CD14-positive monocyte (primary cell): Measurements from ENCODE around the gene EGLN1. TPM values are rescaled to one million over a fixed set of nuclear protein-coding genes. Genes with fewer than 3 reads are reported as not detected.
"Not testable (repeated sequence)": the region's sequence is repeated elsewhere in the genome, so short reads cannot be mapped to it uniquely, and the experiment has no call there.

Experiments
- DNase-seq, 3 donors: peaks; one replicate each; pipeline ENCODE4 v3.0.0-alpha.2; 2011 to 2022
- H2AFZ ChIP-seq: 2 replicates; pipeline ENCODE4 v1.6.0; 2012; ENCODE audit warnings: mild to moderate bottlenecking, low read depth, low read length, inconsistent platforms; ENCODE audit not compliant: insufficient read depth, poor library complexity, severe bottlenecking
- H3K27ac ChIP-seq, 2 donors: 1 replicate in 1 of 2; 2 replicates in 1 of 2; pipeline ENCODE4 v1.5.1; 2012 to 2013; ENCODE audit warnings: low read length in 2 of 2, control low read depth in 1 of 2, inconsistent platforms in 1 of 2, low read depth in 1 of 2, mild to moderate bottlenecking in 1 of 2
- H3K27me3 ChIP-seq, 2 donors: one replicate each; pipeline versions ENCODE4 v1.6.0 to v1.6.1; 2011 to 2013; ENCODE audit warnings: low read length in 2 of 2; ENCODE audit not compliant: control insufficient read depth in 2 of 2, insufficient read depth in 2 of 2
- H3K36me3 ChIP-seq, 2 donors: replicated peaks in 1 of 2; 1 replicate in 1 of 2; 2 replicates in 1 of 2; pipeline versions ENCODE4 v1.5.1 to v1.6.1; 2012 to 2013; ENCODE audit warnings: low read length in 2 of 2, control low read depth in 1 of 2, inconsistent platforms in 1 of 2, mild to moderate bottlenecking in 1 of 2; ENCODE audit not compliant: insufficient read depth in 2 of 2, control insufficient read depth in 1 of 2
- H3K4me1 ChIP-seq, 2 donors: 1 replicate in 1 of 2; 2 replicates in 1 of 2; pipeline versions ENCODE4 v1.5.1 to v1.6.1; 2012 to 2013; ENCODE audit warnings: low read length in 2 of 2, control low read depth in 1 of 2, inconsistent platforms in 1 of 2, mild to moderate bottlenecking in 1 of 2, moderate library complexity in 1 of 2; ENCODE audit not compliant: insufficient read depth in 2 of 2, control insufficient read depth in 1 of 2
- H3K4me2 ChIP-seq: replicated peaks from 2 replicates; pipeline ENCODE3; 2012; ENCODE audit warnings: low read length, moderate library complexity, mild to moderate bottlenecking; ENCODE audit not compliant: poor library complexity, severe bottlenecking; ENCODE audit errors: extremely low read depth
- H3K4me3 ChIP-seq, 3 experiments: fragments of 200-600 bp in 1 of 3; sonication (generic) in 1 of 3; replicated peaks in 1 of 3; 1 replicate in 2 of 3; 2 replicates in 1 of 3; pipeline ENCODE4 v1.5.1; 2011 to 2013; ENCODE audit warnings: low read length in 3 of 3, mild to moderate bottlenecking in 3 of 3, control low read depth in 2 of 3, low read depth in 2 of 3, inconsistent platforms in 1 of 3, moderate library complexity in 1 of 3
- H3K79me2 ChIP-seq: 2 replicates; pipeline ENCODE4 v1.6.0; 2012; ENCODE audit warnings: mild to moderate bottlenecking, control low read depth, inconsistent platforms, low read length, moderate library complexity; ENCODE audit not compliant: insufficient read depth
- H3K9ac ChIP-seq: 2 replicates; pipeline ENCODE4 v1.6.0; 2017; ENCODE audit warnings: low read length, mild to moderate bottlenecking; ENCODE audit not compliant: insufficient read depth, poor library complexity, severe bottlenecking
- H3K9me3 ChIP-seq, 2 donors: replicated peaks in 1 of 2; 1 replicate in 1 of 2; 2 replicates in 1 of 2; pipeline versions ENCODE4 v1.5.1 to v1.6.1; 2012 to 2013; ENCODE audit warnings: low read length in 2 of 2, control low read depth in 1 of 2; ENCODE audit not compliant: control insufficient read depth in 1 of 2, insufficient read depth in 1 of 2
- H4K20me1 ChIP-seq: 2 replicates; pipeline ENCODE4 v1.6.0; 2012; ENCODE audit warnings: mild to moderate bottlenecking, low read length, control low read depth, moderate library complexity; ENCODE audit not compliant: insufficient read depth
- H3K27ac Mint-ChIP-seq, 7 donors: one replicate each; pipeline ENCODE4 v1.8.0; 2020; ENCODE audit warnings: mild to moderate bottlenecking in 7 of 7, mixed read lengths in 7 of 7, moderate library complexity in 6 of 7, inconsistent platforms in 2 of 7
- H3K27me3 Mint-ChIP-seq, 3 donors: one replicate each; pipeline ENCODE4 v1.8.0; 2021 to 2022; ENCODE audit warnings: low read depth in 3 of 3, mild to moderate bottlenecking in 3 of 3, mixed read lengths in 3 of 3, moderate library complexity in 3 of 3, inconsistent platforms in 1 of 3
- H3K36me3 Mint-ChIP-seq, 2 donors: one replicate each; pipeline ENCODE4 v1.8.0; 2020; ENCODE audit warnings: mixed read lengths in 2 of 2, inconsistent platforms in 1 of 2, mild to moderate bottlenecking in 1 of 2
- H3K4me1 Mint-ChIP-seq: one replicate; pipeline ENCODE4 v1.8.0; 2020; ENCODE audit warnings: mild to moderate bottlenecking, mixed read lengths
- H3K4me3 Mint-ChIP-seq, 2 donors: one replicate each; pipeline ENCODE4 v1.8.0; 2020; ENCODE audit warnings: mild to moderate bottlenecking in 2 of 2, mixed read lengths in 2 of 2, moderate library complexity in 1 of 2
- H3K9me3 Mint-ChIP-seq, 7 donors: one replicate each; pipeline ENCODE4 v1.8.0; 2020 to 2022; ENCODE audit warnings: mixed read lengths in 7 of 7, mild to moderate bottlenecking in 6 of 7, moderate library complexity in 6 of 7, inconsistent platforms in 2 of 7
- WGBS: methylation state at CpG from one replicate; pipeline ENCODE4 v1.1.5; 2013; ENCODE audit warnings: missing lambda C conversion rate; ENCODE audit not compliant: insufficient coverage; 5-methylcytosine and 5-hydroxymethylcytosine counted together
- intact Hi-C, 2 donors: fragments of 100-400 bp; cut with micrococcal nuclease; formaldehyde crosslinking; loops; one replicate each; pipeline versions ENCODE4 v1.15.0 to v1.15.1; 2023
- polyA plus RNA-seq, 3 donors: library from polyadenylated mRNA; depleted of rRNA in 1 of 3; unstranded in 2 of 3; stranded (reverse) in 1 of 3; fragments of 300-500 nt in 2 of 3; fragments of >200 nt in 1 of 3; fragmentation: Illumina TruSeq in 2 of 3; gene quantifications; 1 replicate in 2 of 3; 2 replicates in 1 of 3; pipeline ENCODE4 v1.2.3, GENCODE V29; 2012 to 2021
- TF ChIP-seq, protein P1 (sequence below): fragments of 200-600 bp; IDR thresholded peaks from one replicate; pipeline ENCODE4 v1.8.0; 2022; ENCODE audit warnings: antibody characterized with exemption, mild to moderate bottlenecking

Gene EGLN1
- polyA plus RNA-seq, 3 donors = 12.9 to 27.7 (median 23.1) TPM

DNA sequence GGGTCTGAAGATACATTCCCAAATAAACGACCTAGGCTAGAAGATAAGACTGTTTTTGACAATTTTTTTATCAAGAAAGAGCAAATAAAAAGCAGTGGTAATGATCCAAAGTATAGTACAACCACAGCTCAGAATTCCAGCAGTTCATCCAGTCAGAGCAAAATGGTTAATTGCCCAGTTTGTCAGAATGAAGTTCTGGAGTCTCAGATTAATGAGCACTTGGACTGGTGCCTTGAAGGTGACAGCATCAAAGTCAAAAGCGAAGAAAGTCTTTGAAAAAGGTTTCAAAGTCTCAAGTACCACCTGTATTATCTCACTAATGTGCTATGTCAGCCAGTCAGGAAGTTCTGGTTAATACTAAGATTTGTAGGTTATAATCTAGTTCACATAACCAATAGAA, 69.0 kb downstream of the EGLN1 start:
- Histone ChIP-seq H3K4me1 (peaks cover 0 to 4% of the 10 kb centered on the region in 2 donors), H3K36me3 (peaks cover 53 to 55% of the 10 kb centered on the region in 2 donors), H4K20me1 (peaks cover 1% of the 10 kb centered on the region), H3K79me2 (no peaks in the 10 kb centered on the region), H3K27ac (no peak overlapping the region), H3K9ac (no peak overlapping the region), H2AFZ (no peak overlapping the region), H3K4me2 (no peak overlapping the region), H3K9me3 (no peaks in the 10 kb centered on the region), H3K4me3 (no peak overlapping the region), H3K27me3 (no peaks in the 10 kb centered on the region)
- H3K4me3 Mint-ChIP-seq = no peak overlapping the region
- H3K27ac Mint-ChIP-seq = no peak overlapping the region
- DNase-seq = no peak
- no CpG with 5 or more reads among the region's 2 CpGs for WGBS
- H3K9me3 Mint-ChIP-seq = no peaks in the 10 kb centered on the region
- peaks cover 5% of the 10 kb centered on the region for H3K4me1 Mint-ChIP-seq
- intact Hi-C loops = no loop called here
- peaks cover 0 to 1% (median 0%) of the 10 kb centered on the region in 3 donors for H3K27me3 Mint-ChIP-seq
- TF ChIP-seq, protein P1, sequence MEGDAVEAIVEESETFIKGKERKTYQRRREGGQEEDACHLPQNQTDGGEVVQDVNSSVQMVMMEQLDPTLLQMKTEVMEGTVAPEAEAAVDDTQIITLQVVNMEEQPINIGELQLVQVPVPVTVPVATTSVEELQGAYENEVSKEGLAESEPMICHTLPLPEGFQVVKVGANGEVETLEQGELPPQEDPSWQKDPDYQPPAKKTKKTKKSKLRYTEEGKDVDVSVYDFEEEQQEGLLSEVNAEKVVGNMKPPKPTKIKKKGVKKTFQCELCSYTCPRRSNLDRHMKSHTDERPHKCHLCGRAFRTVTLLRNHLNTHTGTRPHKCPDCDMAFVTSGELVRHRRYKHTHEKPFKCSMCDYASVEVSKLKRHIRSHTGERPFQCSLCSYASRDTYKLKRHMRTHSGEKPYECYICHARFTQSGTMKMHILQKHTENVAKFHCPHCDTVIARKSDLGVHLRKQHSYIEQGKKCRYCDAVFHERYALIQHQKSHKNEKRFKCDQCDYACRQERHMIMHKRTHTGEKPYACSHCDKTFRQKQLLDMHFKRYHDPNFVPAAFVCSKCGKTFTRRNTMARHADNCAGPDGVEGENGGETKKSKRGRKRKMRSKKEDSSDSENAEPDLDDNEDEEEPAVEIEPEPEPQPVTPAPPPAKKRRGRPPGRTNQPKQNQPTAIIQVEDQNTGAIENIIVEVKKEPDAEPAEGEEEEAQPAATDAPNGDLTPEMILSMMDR = no peak
- peaks cover 53 to 54% of the 10 kb centered on the region in 2 donors for H3K36me3 Mint-ChIP-seq

DNA sequence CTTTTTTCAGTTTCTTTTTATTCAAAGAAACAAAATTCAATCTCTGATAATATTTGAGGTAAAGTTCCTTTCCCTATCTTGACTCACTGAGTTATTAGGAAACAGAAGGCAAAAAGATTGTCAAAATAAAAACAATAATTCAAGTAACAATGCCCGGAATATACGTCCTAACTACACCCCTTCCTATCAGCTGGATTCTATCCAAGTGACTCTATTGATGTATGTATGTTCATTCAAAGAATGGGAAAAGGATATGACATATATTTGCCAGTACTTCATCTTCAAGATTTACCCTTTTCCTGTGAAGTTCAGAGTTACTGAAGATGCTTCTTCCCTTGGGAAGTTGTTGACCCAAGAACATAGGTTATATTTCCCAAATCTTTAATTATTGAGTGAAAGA, 70.3 kb downstream of the EGLN1 start:
- Histone ChIP-seq H3K27me3 (no peaks in the 10 kb centered on the region), H3K9ac (no peak overlapping the region), H3K4me1 (no peaks in the 10 kb centered on the region), H3K79me2 (no peaks in the 10 kb centered on the region), H4K20me1 (no peaks in the 10 kb centered on the region), H2AFZ (no peak overlapping the region), H3K27ac (no peak overlapping the region), H3K36me3 (peaks cover 65 to 68% of the 10 kb centered on the region in 2 donors), H3K4me3 (no peak overlapping the region), H3K4me2 (no peak overlapping the region), H3K9me3 (no peaks in the 10 kb centered on the region)
- no peak overlapping the region for H3K4me3 Mint-ChIP-seq
- intact Hi-C loops = no loop called here
- TF ChIP-seq, protein P1 = no peak
- no peak for DNase-seq
- no peak overlapping the region for H3K27ac Mint-ChIP-seq
- no peaks in the 10 kb centered on the region for H3K4me1 Mint-ChIP-seq
- WGBS = no CpG with 5 or more reads among the region's 2 CpGs
- peaks cover 63 to 65% of the 10 kb centered on the region in 2 donors for H3K36me3 Mint-ChIP-seq
- H3K9me3 Mint-ChIP-seq = no peaks in the 10 kb centered on the region
- H3K27me3 Mint-ChIP-seq = peaks cover 0 to 1% (median 0%) of the 10 kb centered on the region in 3 donors

DNA sequence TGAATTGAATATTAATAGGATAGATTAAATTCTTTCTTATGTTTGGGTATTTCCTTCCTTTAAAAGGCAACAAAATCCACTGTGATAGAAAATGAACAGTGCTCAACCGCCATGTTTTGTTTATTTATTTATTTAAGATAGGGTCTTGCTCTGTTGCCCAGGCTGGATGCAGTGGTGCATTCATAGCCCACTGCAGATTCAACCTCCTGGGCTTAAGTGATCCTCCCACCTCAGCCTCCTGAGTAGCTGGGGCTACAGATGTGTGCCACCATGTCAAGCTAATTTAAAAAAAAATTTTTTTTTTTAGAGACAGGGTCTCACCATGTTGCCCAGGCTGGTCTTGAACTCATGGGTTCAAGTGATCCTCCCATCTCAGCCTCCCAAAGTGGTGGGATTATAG, 73.2 kb downstream of the EGLN1 start:
- H3K9ac ChIP-seq, H3K4me2 ChIP-seq, H3K27me3 ChIP-seq, H3K4me3 Mint-ChIP-seq, DNase-seq, intact Hi-C loops, H2AFZ ChIP-seq, H3K27me3 Mint-ChIP-seq, H3K9me3 ChIP-seq, H4K20me1 ChIP-seq, H3K9me3 Mint-ChIP-seq, H3K4me1 ChIP-seq, H3K27ac Mint-ChIP-seq, H3K4me3 ChIP-seq, H3K4me1 Mint-ChIP-seq, H3K27ac ChIP-seq: not testable (repeated sequence)
- peaks cover 73 to 86% of the 10 kb centered on the region in 2 donors for H3K36me3 Mint-ChIP-seq
- peaks cover 11% of the 10 kb centered on the region for H3K79me2 ChIP-seq
- WGBS = no CpG with 5 or more reads among the region's 1 CpG
- H3K36me3 ChIP-seq = peaks cover 65 to 94% of the 10 kb centered on the region in 2 donors
